Trophoblast cell (in vitro differentiated cells and primary cell): ENCODE measurements around the gene NUP37.
"Not testable (repeated sequence)": the region's sequence is repeated elsewhere in the genome, so short reads cannot be mapped to it uniquely, and the experiment has no call there.

Experiments used
- DNase-seq, 2 donors: peaks; one replicate each; pipeline ENCODE4 v3.0.0-alpha.2; 2016
- H2AFZ ChIP-seq: 2 replicates; pipeline ENCODE4 v1.6.1; 2013; ENCODE audit warnings: low read length, moderate library complexity, mild to moderate bottlenecking; ENCODE audit not compliant: insufficient read depth, poor library complexity
- H2AK5ac ChIP-seq: 2 replicates; pipeline ENCODE4 v1.6.1; 2013; ENCODE audit warnings: mild to moderate bottlenecking, low read length
- H2BK120ac ChIP-seq: 2 replicates; pipeline ENCODE4 v1.6.1; 2013; ENCODE audit warnings: low read length, mild to moderate bottlenecking, moderate library complexity; ENCODE audit not compliant: insufficient read depth, poor library complexity
- H2BK12ac ChIP-seq: 2 replicates; pipeline ENCODE4 v1.6.1; 2013; ENCODE audit warnings: mild to moderate bottlenecking, low read length, moderate library complexity
- H2BK5ac ChIP-seq: 2 replicates; pipeline ENCODE4 v1.6.1; 2013; ENCODE audit warnings: low read length, low read depth, moderate library complexity, mild to moderate bottlenecking; ENCODE audit not compliant: poor library complexity
- H3K14ac ChIP-seq: 2 replicates; pipeline ENCODE4 v1.6.1; 2013; ENCODE audit warnings: mild to moderate bottlenecking, low read length
- H3K18ac ChIP-seq: 2 replicates; pipeline ENCODE4 v1.6.1; 2013; ENCODE audit warnings: mild to moderate bottlenecking, low read length
- H3K23ac ChIP-seq: 2 replicates; pipeline ENCODE4 v1.6.1; 2013; ENCODE audit warnings: low read length
- H3K27ac ChIP-seq: 2 replicates; pipeline ENCODE4 v1.5.1; 2013; ENCODE audit warnings: low read depth, mild to moderate bottlenecking, inconsistent platforms, low read length, moderate library complexity
- H3K27me3 ChIP-seq: 2 replicates; pipeline ENCODE4 v1.6.1; 2013; ENCODE audit warnings: inconsistent platforms, mild to moderate bottlenecking, low read length, moderate library complexity; ENCODE audit not compliant: insufficient read depth
- H3K36me3 ChIP-seq, 2 experiments: 1 replicate in 1 of 2; 2 replicates in 1 of 2; pipeline ENCODE4 v1.6.1; 2013; ENCODE audit warnings: low read length in 2 of 2, mild to moderate bottlenecking in 2 of 2, moderate library complexity in 1 of 2; ENCODE audit not compliant: insufficient read depth in 2 of 2, control insufficient read depth in 1 of 2
- H3K4ac ChIP-seq: 2 replicates; pipeline ENCODE4 v1.6.1; 2013; ENCODE audit warnings: low read depth, mild to moderate bottlenecking, low read length, moderate library complexity
- H3K4me1 ChIP-seq, 2 experiments: 1 replicate in 1 of 2; 2 replicates in 1 of 2; pipeline ENCODE4 v1.6.1; 2013; ENCODE audit warnings: low read length in 2 of 2, mild to moderate bottlenecking in 2 of 2, moderate library complexity in 1 of 2; ENCODE audit not compliant: insufficient read depth in 2 of 2, control insufficient read depth in 1 of 2
- H3K4me2 ChIP-seq: 2 replicates; pipeline ENCODE4 v1.6.1; 2013; ENCODE audit warnings: inconsistent platforms, mild to moderate bottlenecking, low read length, moderate library complexity
- H3K4me3 ChIP-seq: 2 replicates; pipeline ENCODE4 v1.5.1; 2013; ENCODE audit warnings: mild to moderate bottlenecking, low read depth, low read length, inconsistent platforms
- H3K79me1 ChIP-seq: one replicate; pipeline ENCODE4 v1.6.1; 2013; ENCODE audit warnings: low read length
- H3K79me2 ChIP-seq: 2 replicates; pipeline ENCODE4 v1.6.1; 2013; ENCODE audit warnings: low read length, mild to moderate bottlenecking; ENCODE audit not compliant: control insufficient read depth, insufficient read depth, poor library complexity
- H3K9ac ChIP-seq: 2 replicates; pipeline ENCODE4 v1.6.1; 2013; ENCODE audit warnings: mild to moderate bottlenecking, low read length
- H3K9me3 ChIP-seq: 2 replicates; pipeline ENCODE4 v1.6.1; 2013; ENCODE audit warnings: low read depth, mild to moderate bottlenecking, control low read depth, inconsistent platforms, low read length; ENCODE audit not compliant: insufficient read depth
- H4K12ac ChIP-seq: 2 replicates; pipeline ENCODE4 v1.6.1; 2013; ENCODE audit warnings: low read depth, mild to moderate bottlenecking, low read length, moderate library complexity
- H4K8ac ChIP-seq: 2 replicates; pipeline ENCODE4 v1.6.1; 2013; ENCODE audit warnings: low read depth, mild to moderate bottlenecking, low read length, moderate library complexity
- H4K91ac ChIP-seq: one replicate; pipeline ENCODE4 v1.6.1; 2013; ENCODE audit warnings: low read depth, mild to moderate bottlenecking, low read length, moderate library complexity
- whole genome bisulfite sequencing: extraction: QIAGEN DNeasy Blood & Tissue Kit; methylation state at CpG from one replicate; pipeline ENCODE4 v1.1.7; 2013; ENCODE audit warnings: missing lambda C conversion rate; ENCODE audit not compliant: insufficient read length, insufficient coverage; ENCODE audit errors: extremely low coverage; 5-methylcytosine and 5-hydroxymethylcytosine counted together

The NUP37 gene

GRCh38 chr12:102072092-102072491 lies 47.8 kb downstream of the NUP37 start:
- H3K4ac ChIP-seq, H3K4me3 ChIP-seq, H3K27ac ChIP-seq, H3K4me2 ChIP-seq, H3K14ac ChIP-seq, H3K18ac ChIP-seq, H3K79me2 ChIP-seq, H2BK5ac ChIP-seq, H3K9me3 ChIP-seq, H3K36me3 ChIP-seq, H2BK12ac ChIP-seq, H3K4me1 ChIP-seq, H4K12ac ChIP-seq, DNase-seq, H2AFZ ChIP-seq, H2AK5ac ChIP-seq, H4K8ac ChIP-seq, H3K79me1 ChIP-seq, H3K9ac ChIP-seq, H3K23ac ChIP-seq, H2BK120ac ChIP-seq, H3K27me3 ChIP-seq, H4K91ac ChIP-seq: not testable (repeated sequence)
- WGBS, result no CpG with 5 or more reads among the region's 7 CpGs

- Histone ChIP-seq H2BK120ac (no peak overlapping the region), H3K79me1 (no peaks in the 10 kb centered on the region), H2AK5ac (no peak overlapping the region), H3K9ac (no peak overlapping the region), H3K4me1 (no peaks in the 10 kb centered on the region), H3K79me2 (no peaks in the 10 kb centered on the region), H3K36me3 (peaks cover 2% of the 10 kb centered on the region in 2 experiments), H3K4me3 (no peak overlapping the region), H2BK5ac (no peak overlapping the region), H3K14ac (no peak overlapping the region), H4K91ac (no peak overlapping the region), H3K27me3 (no peaks in the 10 kb centered on the region), H4K8ac (no peak overlapping the region), H3K18ac (no peak overlapping the region), H4K12ac (no peak overlapping the region), H3K23ac (no peak overlapping the region), H3K27ac (no peak overlapping the region), H3K9me3 (no peaks in the 10 kb centered on the region), H2AFZ (no peak overlapping the region), H2BK12ac (no peak overlapping the region), H3K4me2 (no peak overlapping the region), H3K4ac (no peak overlapping the region)
- no peak for DNase-seq
- no CpG with 5 or more reads among the region's 3 CpGs for WGBS
Measured at GRCh38 chr12:102069707-102070106, 50.2 kb downstream of the NUP37 start.

GRCh38 chr12:102067574-102068258 lies 52.2 kb downstream of the NUP37 start:
- Histone ChIP-seq H3K36me3 (peaks cover 0 to 2% of the 10 kb centered on the region in 2 experiments), H3K23ac (no peak overlapping the region), H3K18ac (no peak overlapping the region), H4K8ac (no peak overlapping the region), H3K27ac (no peak overlapping the region), H3K4me2 (no peak overlapping the region), H3K4me1 (no peaks in the 10 kb centered on the region), H3K4ac (no peak overlapping the region), H4K12ac (no peak overlapping the region), H2BK12ac (no peak overlapping the region), H3K27me3 (no peaks in the 10 kb centered on the region), H2AFZ (no peak overlapping the region), H3K79me1 (no peaks in the 10 kb centered on the region), H3K4me3 (no peak overlapping the region), H3K79me2 (no peaks in the 10 kb centered on the region), H3K14ac (no peak overlapping the region), H3K9ac (no peak overlapping the region), H4K91ac (no peak overlapping the region), H3K9me3 (no peaks in the 10 kb centered on the region), H2BK5ac (no peak overlapping the region), H2BK120ac (no peak overlapping the region), H2AK5ac (no peak overlapping the region)
- no CpG with 5 or more reads among the region's 5 CpGs for WGBS
- DNase-seq, result no peak

- no peak for DNase-seq
- Histone ChIP-seq H3K27ac (no peak overlapping the region), H3K14ac (no peak overlapping the region), H3K4me2 (no peak overlapping the region), H3K79me1 (peaks cover 5% of the 10 kb centered on the region), H3K4me1 (peaks cover 0 to 5% of the 10 kb centered on the region in 2 experiments), H3K23ac (no peak overlapping the region), H2BK12ac (no peak overlapping the region), H3K79me2 (peaks cover 4% of the 10 kb centered on the region), H4K12ac (no peak overlapping the region), H2AK5ac (no peak overlapping the region), H3K36me3 (no peaks in the 10 kb centered on the region), H3K9me3 (no peaks in the 10 kb centered on the region), H4K91ac (no peak overlapping the region), H3K4me3 (no peak overlapping the region), H4K8ac (no peak overlapping the region), H3K18ac (no peak overlapping the region), H2AFZ (no peak overlapping the region), H3K9ac (no peak overlapping the region), H3K4ac (no peak overlapping the region), H2BK120ac (no peak overlapping the region), H2BK5ac (no peak overlapping the region), H3K27me3 (no peaks in the 10 kb centered on the region)
- WGBS, result no CpG with 5 or more reads among the region's 1 CpG
Measured at GRCh38 chr12:102064476-102064875, 55.4 kb downstream of the NUP37 start.
